NCI-H69 (cell line): ENCODE measurements around the gene TUBB4A.
"Not testable (repeated sequence)": the region's sequence is repeated elsewhere in the genome, so short reads cannot be mapped to it uniquely, and the experiment has no call there.

Source experiments
- DNase-seq: peaks from one replicate; lab custom pipeline; 2025; lab: John Stamatoyannopoulos, UW

The TUBB4A gene

DNA sequence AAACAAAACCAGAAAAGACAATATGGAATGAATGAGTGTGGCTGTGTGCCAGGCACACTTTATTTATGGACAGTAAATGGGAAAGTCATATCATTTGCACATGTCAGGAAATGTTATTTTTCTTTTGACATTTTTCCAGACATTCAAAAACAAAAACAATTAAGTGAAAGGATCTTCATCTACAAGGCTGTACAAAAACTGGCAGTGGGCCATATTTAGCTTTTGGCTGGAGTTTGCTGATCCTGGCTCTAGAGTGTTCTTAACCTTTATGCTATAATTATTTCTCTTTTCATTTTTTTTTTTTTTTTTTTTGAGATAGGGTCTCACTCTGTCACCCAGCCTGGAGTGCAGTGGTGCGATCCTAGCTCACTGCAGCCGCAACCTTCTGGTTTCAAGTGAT, 22.2 kb upstream of the TUBB4A start:
- no peak for DNase-seq

DNA sequence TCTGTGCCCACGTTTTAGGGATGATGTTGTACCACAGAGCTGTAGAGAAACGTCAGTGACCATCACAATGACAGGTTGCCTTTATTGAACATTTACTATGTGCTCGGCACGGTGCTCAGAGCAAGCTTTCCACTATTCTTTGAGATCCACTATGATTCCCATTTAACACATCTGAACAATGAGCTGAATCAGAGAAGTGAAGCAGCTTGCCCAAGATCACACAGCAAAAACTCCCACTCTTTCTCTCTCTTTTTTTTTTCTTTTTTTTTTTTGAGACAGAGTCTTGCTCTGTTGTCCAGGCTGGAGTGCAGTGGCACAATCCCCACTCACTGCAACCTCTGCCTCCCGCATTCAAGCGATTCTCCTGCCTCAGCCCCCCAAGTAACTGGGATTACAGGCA, 20.6 kb upstream of the TUBB4A start:
- no peak for DNase-seq

- no peak for DNase-seq
These were observed 19.9 kb upstream of the TUBB4A start for GRCh38 chr19:6521718-6522646.

DNA sequence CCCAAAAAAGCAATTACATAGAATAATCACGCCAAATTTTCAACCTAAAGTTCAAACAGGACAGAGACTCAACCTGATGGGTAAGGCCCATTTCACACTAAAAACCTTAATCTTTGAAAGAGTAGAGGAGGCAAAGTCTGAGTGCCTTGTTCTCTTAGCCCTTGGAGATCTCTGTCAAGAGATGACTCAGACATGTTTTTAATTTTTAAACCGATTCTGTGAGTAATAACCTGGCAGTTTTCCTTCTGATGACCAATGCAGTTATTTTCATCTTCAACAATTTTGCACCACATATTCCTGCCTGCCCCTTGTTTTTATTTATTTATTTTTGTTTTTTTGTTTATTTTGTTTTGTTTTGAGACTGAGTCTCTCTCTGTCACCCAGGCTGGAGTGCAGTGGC, 17.2 kb upstream of the TUBB4A start:
- DNase-seq, result no peak

GRCh38 chr19:6518145-6518911, 16.2 kb upstream of the TUBB4A start:
- no peak for DNase-seq

GRCh38 chr19:6516659-6517291, 14.7 kb upstream of the TUBB4A start:
- peak; percentile 72 for DNase-seq

- no peak for DNase-seq
These were observed 14.0 kb upstream of the TUBB4A start for GRCh38 chr19:6516018-6516658.

- DNase-seq, result no peak
These were observed 12.9 kb upstream of the TUBB4A start for GRCh38 chr19:6514926-6515544.

GRCh38 chr19:6514089-6514488, 12.0 kb upstream of the TUBB4A start:
- no peak for DNase-seq

GRCh38 chr19:6510618-6511017, 8.5 kb upstream of the TUBB4A start:
- no peak for DNase-seq

DNA sequence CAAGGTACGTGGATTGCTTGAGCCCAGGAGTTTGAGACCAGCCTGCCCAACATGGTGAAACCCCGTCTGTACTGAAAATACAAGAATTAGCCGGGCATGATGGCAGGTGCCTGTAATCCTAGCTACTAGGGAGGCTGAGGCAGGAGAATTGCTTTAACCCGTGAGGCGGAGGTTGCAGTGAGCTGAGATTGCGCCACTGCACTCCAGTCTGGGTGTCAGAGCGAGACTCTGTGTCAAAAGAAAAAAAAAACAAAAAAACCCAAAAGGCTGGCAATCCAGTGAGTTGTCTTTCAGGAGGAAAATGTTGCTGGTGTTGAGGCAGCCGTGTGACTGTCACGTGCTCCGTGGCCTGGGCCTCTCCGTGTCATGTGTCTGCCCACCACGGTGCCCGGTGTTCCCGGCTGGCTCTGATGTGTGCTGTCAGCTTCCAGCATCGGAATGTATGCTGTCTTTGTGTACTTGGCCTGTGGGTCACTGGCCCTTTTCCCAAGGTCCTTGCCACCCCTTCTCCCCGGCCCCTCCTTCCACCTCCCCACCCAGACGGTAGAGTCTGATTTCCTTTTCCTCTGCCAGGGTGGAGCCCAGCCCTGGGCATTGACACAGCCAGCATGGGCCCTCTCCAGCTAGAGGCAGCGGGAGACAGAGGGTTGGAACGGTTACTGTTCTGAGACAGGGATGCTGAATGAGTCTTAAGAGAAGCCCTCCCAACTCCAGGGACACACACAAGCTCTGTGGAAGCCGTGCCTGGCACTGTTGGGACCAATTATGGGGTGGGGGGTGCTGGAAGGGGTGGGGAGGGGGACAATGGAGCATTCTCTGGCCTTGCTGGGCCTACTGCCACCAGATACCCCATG, 7.2 kb upstream of the TUBB4A start:
- DNase-seq, result no peak

DNA sequence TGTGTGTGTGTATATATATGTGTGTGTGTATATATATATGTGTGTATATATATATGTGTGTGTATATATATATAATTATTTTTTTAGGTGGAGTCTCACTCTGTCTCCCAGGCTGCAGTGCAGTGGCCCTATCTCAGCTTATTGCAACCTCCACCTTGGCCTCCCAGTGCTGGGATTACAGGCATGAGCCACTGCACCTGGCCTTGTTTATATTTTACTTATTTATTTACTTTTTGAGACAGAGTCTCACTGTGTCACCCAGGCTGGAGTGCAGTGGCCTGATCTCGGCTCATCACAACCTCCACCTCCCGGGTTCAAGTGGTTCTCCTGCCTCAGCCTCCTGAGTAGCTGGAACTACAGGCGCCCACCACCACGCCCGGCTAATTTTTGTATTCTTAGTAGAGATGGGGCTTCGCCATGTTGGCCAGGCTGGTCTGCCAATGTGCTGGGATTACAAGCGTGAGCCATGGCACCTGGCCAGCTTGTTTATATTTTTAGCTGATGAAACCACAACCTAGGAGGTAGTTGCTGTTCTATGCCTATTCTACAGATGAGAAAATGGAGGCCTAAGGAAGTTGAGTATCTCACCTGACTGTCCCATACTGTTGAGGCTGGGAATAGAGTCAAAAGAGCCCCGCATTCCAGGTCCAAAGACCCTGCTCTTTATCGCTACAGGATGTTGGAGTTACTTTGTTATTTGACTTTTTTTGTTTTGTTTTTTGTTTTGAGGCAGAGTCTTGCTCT, 6.1 kb upstream of the TUBB4A start:
- DNase-seq, result not testable (repeated sequence)

- DNase-seq, result no peak
These were observed 1.5 kb upstream of the TUBB4A start for GRCh38 chr19:6503407-6504201.

DNA sequence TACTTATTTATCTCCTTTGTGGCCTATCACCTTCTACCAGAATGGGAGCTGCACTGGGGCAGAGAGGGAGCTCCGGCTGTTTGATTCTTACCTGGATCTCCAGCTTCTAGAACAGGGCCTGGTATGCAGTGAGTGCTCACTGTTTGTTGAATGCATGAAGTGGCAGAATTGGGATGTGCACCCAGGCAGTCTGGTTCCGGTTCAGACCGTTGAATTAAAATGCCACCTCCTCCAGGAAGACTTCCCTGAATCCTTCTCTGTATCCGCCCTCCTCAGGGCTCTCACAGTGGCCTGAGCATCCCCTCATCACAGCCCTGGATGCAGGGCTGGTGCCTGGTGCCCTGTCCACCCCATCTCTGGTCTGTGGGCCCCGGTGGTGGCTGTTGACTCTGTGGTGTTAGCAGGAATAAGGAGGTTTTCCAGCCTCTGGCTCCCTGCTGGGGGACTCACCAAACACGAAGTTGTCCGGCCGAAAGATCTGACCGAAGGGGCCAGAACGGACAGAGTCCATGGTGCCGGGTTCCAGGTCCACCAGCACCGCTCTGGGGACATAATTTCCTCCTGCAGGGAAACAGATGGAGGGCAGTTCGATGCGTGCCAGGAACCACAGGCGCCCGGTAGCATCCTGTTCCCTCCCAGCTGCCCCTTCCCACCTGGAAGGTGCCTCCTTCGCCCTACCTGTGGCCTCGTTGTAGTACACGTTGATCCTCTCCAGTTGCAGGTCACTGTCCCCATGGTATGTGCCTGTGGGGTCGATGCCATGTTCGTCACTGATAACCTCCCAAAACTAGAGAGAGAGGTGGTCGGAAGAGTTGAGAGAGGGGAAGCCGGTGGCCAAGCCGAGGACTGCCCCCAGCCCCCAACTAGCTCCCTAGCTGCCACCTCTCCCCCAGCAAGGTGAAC, 1.0 kb downstream of the TUBB4A start:
- DNase-seq, result no peak

DNA sequence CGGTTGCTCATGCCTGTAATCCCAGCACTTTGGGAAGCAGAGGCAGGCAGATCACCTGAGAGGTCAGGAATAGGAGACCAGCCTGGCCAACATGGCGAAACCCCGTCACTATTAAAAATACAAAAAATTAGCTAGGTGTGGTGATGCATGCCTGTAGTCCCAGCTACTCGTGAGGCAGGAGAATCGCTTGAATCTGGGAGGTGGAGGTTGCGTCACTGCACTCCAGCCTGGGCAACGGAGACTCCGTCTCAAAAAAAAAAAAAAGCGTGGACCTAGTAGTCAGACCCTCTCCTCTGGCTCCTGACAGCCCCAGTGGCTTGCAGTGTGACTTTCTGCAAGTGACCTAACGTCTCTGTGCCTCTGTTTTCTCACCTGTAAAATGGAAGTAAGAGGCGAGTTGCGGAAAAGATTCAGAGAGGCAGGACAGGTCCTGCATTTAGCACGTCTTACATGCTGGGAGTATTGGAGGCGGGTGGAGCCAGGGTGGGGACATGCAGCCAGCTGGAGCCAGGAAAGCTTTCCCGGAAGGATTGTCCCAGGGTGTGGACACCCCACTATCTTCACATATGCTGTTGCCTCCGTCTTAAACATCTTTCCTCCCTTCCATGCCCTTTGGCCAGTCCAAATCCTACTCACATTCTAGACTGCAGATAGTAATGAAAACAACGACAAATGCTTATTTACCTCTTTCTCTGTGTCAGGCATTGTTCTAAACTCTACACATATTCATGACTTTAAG, 2.9 kb downstream of the TUBB4A start:
- no peak for DNase-seq

- no peak for DNase-seq
These were observed 3.6 kb downstream of the TUBB4A start for GRCh38 chr19:6498294-6499036.

DNA sequence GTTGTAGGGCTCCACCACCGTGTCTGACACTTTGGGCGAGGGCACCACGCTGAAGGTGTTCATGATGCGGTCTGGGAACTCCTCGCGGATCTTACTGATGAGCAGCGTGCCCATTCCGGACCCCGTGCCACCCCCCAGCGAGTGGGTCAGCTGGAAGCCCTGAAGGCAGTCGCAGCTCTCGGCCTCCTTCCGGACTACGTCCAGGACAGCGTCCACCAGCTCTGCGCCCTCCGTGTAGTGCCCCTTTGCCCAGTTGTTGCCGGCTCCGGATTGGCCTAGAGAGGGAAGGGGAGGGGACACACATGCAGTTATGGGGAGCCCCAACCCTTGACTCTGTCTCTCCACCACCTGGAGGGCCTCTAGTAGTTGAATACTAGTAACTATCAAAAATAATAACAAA, 6.2 kb downstream of the TUBB4A start:
- no peak for DNase-seq
